ENCODE results near the gene TSPAN10. TPM values are rescaled to one million over a fixed set of nuclear protein-coding genes. Genes with fewer than 3 reads are reported as not detected.
A peak's percentile ranks its signal among the peaks of the same experiment; 100 is the strongest.

The TSPAN10 gene
- total and polyA plus RNA-seq, 2 of the 13 experiments (the other 11 are each of a cell fraction or from before 2014, with no cell fraction given) = 0.54 to 0.75 TPM

GRCh38 chr17:81652906-81653771, 16.1 kb downstream of the TSPAN10 start (continued):
- no peak for TF ChIP-seq HMGXB3 (CRISPR knock-in tag; IDR thresholded peaks at IDR 0.05; ENCODE audit: borderline replicate concordance)
- peak; percentile 43; the same call in 1 of the 2 replicates for TF ChIP-seq KDM2A (CRISPR knock-in tag; IDR thresholded peaks at IDR 0.05; ENCODE audit: borderline replicate concordance, low read depth)
- TF ChIP-seq ZBTB10 (CRISPR knock-in tag; IDR thresholded peaks at IDR 0.05; ENCODE audit: borderline replicate concordance) = no peak
- no peak for TF ChIP-seq NFRKB (IDR thresholded peaks at IDR 0.05)
- no peak for TF ChIP-seq USF2 (IDR thresholded peaks at IDR 0.05; ENCODE audit: low read depth, low read length)
- no peak for TF ChIP-seq USF2 (CRISPR knock-in tag; IDR thresholded peaks at IDR 0.05; ENCODE audit: borderline replicate concordance)
- TF ChIP-seq MEIS2 (CRISPR knock-in tag; IDR thresholded peaks at IDR 0.05) = no peak
- no peak for TF ChIP-seq JDP2 (CRISPR knock-in tag; IDR thresholded peaks at IDR 0.05; ENCODE audit: borderline replicate concordance)
- TF ChIP-seq U2AF2 (IDR thresholded peaks at IDR 0.05; ENCODE audit: low read depth, low read length) = no peak
- 0 out of 2 replicates have a peak, but pooled peaks have one; percentile 33 for TF ChIP-seq AHR (CRISPR knock-in tag; IDR thresholded peaks at IDR 0.05)
- TF ChIP-seq ZNF367 (CRISPR knock-in tag; IDR thresholded peaks at IDR 0.05; ENCODE audit: borderline replicate concordance) = no peak
- TF ChIP-seq KLF11 (CRISPR knock-in tag; IDR thresholded peaks at IDR 0.05) = no peak
- TF ChIP-seq ZBTB39 (CRISPR knock-in tag; IDR thresholded peaks at IDR 0.05) = no peak
- TF ChIP-seq ZNF672 (CRISPR knock-in tag; IDR thresholded peaks at IDR 0.05) = no peak
- no peak for TF ChIP-seq RBAK (CRISPR knock-in tag; IDR thresholded peaks at IDR 0.05)
- no peak for TF ChIP-seq ATF2 (CRISPR knock-in tag; IDR thresholded peaks at IDR 0.05)

Measured in HepG2 (cell line).